GM21723 (cell line): Measurements from ENCODE around the gene IGF1R.
"Not testable (repeated sequence)": the region's sequence is repeated elsewhere in the genome, so short reads cannot be mapped to it uniquely, and the experiment has no call there.

Source experiments
- ATAC-seq: cut with Tn5 transposase; IDR thresholded peaks from one replicate; pipeline ENCODE4 v1.9.1; 2021; ENCODE audit warnings: mild to moderate bottlenecking, moderate library complexity; ENCODE audit not compliant: unreplicated experiment

The IGF1R gene

DNA sequence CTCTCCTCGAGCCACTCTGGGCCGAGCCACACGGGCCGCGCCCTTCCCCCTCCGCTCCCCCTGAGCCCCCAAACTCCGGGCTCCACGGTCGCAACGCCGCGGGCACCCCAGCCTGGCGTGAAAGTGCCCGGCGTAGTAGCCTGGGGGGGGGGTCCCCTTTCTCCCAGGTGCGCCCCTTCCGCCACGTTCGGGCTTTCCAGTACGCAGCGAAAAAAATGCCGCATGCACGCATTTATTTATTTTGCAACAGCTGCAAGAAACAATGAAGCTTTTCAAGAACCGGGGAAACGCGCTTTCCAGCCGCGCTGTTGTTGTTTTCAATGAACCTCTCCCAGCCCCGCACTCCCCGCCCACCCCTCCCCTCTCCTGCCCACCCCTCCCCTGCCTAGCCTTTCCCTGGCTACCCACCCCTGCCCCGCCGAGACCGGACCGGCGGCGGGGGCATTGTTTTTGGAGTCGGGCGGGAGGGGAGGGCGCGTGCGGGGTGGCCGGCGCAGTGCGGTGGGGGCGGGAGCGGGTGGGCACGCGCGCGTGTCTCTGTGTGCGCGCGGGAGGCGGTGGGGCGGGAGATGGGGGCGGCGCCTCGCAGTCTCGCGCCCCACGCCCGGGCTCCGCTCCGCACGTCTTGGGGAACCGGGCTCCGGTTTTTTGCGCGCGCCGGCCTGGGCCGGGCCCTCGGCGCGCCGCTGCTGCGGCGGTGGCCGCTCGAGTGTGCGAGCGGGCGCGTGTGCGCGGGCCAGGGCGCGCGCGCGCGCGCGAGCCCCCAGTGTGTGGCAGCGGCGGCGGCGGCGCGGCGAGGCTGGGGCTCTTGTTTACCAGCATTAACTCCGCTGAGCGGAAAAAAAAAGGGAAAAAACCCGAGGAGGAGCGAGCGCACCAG, at the start of gene IGF1R:
Gene IGF1R, plus strand, starts transcription at position 766 of the 880 bp plus-strand sequence. CDS start 1,043 bp downstream, outside the sequence.
- peak; percentile 72 for ATAC-seq

DNA sequence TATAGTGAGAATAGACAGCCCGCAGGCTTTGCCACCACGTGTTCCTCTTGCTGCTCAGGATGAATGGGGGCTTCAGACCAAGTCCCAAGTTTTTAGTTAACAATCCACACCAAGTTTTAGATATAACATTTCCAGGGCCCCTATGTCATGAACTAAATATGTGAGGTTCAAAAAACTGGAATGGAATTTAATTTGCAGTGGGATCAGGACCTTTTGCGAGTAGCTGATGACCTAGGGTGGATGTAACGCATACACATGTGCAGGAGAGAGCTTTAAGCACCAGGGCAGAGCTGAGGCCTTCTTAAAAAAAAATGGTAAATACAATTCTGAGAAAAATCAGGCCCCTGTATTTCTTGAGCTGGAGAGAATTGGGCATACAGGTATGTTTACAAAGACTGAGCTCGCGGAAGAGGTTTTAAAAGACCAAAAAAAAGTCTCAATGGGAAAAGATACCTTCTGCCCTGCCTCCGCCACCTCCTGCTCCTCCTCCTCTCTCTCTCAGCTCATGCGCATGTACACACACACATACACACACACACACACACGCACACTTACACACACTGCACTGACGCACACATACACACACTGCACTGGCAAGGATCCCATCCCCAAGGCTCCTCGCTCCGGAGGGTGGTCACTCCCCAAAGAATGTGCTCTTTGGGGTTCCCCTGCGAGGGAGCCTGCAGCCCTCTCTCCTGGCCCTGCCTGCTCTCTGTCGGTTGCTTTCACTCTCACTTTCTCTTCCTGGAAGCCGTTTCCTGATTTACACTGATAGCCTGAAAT, 48.2 kb upstream of the IGF1R start:
- ATAC-seq: peak; percentile 96

DNA sequence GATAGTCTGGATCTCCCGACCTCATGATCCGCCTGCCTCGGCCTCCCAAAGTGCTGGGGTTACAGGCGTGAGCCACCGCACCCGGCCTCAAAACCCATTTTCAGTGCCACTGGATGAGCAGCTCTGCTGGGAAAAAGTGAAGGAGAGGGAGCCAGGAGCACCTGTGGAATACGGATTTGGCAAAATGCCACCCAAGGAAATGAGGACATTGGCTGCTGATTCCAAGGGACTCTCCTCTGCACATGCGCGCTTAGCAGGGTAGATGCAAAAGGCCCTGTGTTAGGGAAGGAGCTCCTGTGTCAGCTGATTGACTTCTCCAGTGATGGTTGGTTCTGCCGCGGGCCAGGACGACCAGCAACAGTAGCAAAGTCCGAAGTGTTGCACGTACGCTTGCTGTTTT, 43.4 kb upstream of the IGF1R start:
- ATAC-seq: no peak

DNA sequence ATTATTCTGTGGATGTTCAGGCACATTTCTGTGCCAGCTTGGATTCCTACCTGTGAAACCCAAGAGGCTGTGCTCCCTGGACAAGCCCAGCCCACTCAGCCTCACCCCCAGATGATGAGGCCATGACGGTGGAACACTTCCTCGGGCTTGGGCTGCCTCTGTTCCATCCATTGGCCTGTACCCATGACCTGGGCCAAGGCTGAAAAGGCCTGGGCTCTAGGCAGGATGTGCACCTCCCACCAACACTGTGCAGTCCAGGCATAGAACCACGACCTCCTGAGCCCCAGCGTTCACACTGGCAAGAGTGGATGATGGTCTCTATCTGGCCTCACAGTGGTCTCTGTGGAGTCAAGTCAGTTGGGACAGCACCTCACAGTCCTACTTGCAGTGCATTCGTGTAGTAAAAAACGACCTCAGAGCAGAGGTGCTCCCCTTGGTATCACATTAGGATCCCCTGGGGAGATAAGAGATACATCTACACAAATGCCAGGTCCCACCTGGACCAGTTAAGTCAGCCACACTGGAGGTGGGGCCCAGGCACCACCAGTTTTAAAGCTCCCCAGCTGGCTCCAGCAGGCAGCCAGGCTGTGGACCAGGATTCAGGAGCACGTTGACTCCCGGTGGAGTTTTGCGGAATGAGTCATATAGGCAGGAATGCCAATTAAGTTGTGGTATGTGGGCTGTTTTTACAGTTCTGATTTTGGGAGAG, 39.0 kb upstream of the IGF1R start:
- ATAC-seq: no peak

DNA sequence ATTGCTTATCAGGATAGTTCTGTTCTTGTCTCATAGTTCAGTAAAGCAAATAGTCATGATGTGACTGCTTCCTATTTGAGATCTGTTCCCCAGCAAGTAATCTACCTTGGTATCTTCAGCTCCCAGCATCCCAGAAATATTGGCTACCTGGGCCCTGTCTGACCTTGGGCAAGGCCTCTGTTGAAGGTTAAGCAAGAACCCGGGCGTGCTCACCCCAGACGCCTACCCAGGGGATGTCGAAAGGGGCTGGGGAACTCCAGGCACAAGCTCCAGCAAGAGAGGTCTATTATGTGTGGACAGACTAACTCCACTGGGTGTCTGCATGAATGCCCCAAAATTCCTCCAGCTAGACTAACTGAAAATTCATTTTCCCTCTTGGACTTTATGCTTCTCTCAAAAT, 37.3 kb upstream of the IGF1R start:
- no peak for ATAC-seq

DNA sequence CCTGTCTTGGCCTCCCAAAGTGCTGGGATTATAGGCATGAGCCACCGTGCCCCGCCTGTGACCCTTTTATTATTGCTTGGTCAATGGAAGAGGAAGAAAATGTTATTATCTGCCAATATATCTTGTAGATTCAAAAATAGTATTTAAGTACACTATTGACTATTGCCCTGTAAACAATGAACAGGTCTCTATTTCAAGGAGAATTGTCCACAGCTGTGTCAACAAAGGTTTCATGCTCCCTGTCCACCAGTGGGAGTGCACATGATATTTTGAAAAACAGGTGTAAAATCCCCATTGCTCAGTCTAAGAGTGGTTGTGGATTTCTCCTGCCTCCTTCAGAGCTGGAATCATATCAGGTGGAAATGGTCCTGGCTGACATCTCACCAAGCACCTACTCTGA, 36.5 kb upstream of the IGF1R start:
- no peak for ATAC-seq

DNA sequence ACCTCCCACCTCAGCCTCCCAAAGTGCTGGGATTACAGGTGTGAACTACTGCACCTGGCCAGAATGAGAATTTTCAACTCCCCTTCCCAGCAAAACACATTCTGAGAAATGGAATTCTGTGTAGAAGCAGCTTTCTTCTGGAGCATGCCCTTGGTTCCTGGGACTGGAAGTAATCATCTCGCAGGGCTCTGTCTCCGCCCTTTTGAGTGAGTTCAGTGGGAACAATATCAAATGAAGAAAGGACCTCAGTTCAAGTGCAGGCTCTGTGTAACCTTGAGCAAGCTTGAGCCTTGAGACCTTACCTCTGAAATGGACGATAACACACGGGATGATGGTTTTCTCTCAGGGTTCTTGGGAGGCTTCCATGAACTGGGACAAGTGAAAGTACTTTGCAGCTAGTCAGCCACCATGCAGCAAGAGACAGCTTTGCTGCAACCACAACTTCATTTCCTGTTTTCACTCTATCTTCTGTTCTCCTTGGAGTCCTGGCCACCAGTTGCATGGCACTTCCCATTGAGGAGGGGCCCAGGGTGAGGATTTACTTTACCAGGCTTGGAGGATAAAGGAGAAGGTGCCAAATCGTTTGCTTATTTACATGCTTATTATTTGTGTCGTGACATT, 35.7 kb upstream of the IGF1R start:
- ATAC-seq: no peak

DNA sequence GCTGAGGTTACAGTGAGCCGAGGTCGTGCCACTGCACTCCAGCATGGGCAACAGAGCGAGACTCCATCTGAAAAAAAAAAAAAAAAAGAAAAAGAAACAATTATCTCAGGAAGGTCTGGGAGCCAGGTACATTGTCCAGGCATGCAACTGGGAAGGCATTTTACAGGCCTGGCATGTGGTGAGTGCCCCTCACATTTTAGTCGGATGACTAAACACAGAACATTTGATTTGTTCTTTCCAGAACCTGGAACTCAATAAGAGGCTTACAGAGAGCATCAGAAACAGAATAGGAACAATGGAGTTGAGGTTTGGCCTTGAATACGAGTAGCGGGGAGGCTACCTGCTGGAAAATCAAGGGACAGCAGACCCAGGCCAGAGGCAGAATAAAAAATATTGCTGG, 33.7 kb upstream of the IGF1R start:
- ATAC-seq: no peak

DNA sequence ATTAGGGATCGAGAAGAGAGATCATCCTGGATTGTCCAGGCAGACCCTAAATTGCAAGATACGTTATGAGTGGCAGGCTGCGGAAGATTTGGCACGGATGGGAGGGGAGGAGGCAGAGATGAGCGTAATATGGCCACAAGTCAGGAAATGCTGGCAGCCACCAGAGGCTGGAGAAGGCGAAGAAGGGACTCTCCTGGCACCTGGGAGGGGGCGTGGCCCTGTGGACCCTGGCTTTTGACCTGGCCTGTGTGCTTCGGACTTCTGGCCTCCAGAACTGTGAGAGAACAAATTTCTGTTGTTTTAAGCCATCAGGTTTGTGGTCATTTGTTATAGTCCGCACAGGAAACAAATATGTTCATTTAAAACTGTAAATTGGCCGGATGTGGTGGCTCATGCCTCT, 31.9 kb upstream of the IGF1R start:
- ATAC-seq: no peak

DNA sequence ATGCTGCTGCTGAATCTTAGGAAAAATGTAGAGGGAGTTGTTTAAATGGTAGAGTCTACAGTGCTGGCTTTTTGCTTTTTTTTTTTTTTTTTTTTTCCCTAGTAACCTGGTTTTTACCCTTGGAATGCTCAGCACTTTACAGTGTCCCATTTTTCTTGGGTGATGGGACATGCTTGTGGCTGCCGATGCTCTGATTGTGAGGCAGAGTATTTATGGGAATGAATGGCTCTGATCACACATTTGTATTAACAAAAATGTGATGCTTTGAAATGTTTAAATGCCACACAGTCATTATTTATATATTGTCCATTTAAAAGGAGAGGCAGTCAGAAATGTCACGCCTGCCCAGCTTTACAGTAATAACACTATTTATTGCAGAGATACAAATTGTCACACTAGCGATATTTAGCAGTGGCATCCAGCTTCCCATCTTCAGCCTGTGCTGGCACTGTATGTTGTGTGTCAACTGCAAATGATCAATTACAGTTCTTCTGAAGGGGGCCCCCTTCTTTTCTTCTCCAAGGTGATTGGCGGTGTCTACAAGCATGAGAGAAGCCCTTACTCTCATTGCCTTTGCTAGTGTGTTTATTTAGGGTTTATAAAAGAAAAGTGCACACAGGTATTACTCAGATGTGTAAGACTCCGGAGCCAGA, 30.9 kb upstream of the IGF1R start:
- no peak for ATAC-seq

DNA sequence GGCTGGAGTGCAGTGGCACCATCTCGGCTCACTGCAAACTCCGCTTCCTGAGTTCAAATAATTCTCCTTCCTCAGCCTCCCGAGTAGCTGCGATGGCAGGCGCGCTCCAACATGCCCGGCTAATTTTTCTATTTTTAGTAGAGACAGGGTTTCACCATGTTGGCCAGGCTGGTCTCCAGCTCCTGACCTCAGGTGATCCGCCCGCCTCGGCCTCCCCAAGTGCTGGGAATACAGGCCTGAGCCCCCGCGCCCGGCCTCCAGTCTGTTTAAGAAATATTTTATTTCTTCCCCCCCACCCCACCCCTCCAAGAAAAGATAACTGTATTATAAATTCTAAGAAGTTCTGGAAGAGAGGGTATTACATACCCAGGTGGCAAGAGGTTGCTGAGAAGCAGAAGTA, 29.8 kb upstream of the IGF1R start:
- ATAC-seq: not testable (repeated sequence)

DNA sequence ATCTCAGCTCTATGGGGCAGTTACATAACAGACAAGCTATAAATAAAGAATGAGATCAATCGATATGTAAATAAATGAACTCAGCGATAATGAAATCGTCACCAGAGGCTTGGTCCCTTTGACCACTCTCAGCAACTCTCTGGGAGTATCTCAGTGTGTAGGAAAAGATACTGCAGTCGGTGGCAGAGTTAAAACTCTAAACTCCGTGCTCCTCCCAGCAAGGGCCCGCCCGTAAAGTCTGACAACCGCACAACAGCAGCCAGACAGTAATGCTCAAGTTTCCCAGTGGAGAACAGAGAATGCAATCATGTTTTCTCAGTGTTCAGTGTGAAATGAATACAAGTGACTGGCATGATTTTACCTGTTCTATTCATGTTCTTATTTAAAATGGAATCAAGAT, 28.3 kb upstream of the IGF1R start:
- ATAC-seq: no peak

DNA sequence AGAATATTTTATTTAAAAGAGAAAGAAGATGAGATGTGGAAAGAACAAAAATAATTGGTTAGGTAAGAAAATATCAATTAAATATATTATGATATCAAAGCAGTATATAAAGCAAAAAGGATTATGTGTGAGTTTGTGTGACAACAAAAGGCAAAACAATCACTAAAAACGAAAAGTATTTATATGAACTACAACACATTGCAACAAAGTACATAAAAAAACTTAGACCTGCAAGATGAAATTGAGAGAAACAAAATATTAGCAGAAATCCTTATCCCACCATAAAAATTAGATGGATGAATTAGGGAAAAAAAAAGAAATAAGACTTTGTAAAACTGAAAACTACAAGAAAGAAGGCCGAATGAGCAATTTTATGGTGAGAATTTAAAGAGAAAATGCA, 27.3 kb upstream of the IGF1R start:
- ATAC-seq: no peak

DNA sequence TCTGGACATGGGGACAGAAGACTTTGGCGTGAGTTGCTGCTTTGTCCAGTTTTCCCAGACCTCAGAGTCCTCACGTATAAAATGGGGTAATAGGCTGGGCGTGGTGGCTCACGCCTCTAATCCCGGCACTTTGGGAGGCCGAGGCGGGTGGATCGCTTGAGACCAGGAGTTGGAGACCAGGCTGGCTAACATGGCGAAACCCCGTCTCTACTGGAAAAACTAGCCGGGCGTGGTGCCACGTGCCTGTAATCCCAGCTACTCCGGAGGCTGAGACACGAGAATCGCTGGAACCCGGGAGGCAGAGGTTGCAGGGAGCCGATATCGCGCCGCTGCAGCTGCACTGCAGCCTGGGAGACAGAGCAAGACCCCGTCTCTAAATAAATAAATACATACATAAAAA, 22.7 kb upstream of the IGF1R start:
- no peak for ATAC-seq

DNA sequence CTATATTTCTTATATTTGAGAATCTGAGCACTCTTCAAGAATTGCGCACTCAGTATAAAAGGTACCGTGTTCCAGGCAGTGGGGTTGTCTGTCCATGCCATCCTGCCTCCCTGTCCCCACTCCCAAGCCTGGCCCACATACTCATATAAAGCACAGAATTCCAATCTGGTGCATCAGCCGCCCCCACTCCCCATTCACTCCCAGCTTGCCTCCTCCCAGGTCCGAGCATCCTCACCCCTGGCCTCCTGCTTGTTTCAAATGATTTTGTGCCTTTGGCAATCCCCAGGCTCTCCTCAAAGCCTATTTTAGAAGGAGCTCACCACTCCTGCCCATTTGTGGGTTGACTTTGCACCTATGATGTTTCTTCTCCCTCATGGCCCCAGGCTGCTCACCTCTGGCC, 22.2 kb upstream of the IGF1R start:
- ATAC-seq: no peak

DNA sequence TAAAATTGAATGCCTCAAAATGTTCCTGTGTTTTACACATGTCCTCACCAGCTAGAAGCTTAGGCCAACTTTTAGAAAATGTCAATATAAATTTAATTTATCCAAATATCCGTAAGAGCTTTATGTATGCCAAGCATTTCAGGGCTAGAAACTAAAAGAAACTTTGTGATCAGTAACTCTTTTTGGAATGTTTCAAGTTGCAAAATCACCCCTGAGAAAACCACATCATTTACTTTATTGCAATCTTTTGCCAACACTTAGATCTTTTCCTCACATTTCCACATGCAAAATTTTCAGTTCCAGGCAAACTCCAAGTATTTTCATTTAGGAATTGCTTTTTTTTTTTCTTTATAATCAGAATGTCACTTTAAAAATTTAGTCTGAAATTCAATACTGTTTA, 20.1 kb upstream of the IGF1R start:
- no peak for ATAC-seq

DNA sequence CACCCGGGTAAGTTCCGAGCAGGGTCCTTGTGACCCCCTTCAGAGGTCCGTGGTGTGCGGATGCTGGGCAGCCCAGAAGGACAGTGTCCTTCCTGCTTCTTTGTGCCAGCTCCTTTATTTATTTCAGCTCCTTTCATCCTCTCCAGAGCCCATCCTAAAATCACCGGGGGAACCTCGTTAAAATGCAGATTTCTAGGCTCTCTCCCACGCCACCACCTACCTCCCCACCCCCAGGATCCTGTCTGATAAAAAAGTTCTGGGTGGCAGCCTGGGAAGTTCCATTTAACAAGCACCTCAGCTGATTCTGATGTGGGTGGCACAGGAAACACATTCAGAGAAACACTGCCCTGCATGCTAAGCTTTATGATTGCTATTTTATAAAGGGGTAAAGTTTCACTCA, 12.5 kb upstream of the IGF1R start:
- no peak for ATAC-seq

DNA sequence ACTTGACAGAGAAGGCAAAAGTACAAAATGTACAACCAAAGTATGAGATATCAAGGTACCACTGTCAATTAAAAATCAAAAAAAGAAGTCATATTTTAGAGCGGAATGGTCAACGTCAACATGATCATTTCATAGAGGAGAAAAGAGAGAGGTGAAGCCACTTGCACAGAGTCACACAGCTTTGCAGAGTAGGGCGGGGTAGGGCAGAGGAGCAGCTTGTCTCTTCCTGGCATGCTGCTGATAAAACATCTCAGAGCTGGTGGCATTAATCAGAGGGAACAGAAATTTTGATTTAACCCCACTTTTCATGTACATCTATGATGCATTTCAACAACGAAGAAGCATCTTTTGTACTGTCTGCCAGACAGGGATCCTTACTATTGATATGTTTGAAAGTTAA, 5.2 kb upstream of the IGF1R start:
- no peak for ATAC-seq

DNA sequence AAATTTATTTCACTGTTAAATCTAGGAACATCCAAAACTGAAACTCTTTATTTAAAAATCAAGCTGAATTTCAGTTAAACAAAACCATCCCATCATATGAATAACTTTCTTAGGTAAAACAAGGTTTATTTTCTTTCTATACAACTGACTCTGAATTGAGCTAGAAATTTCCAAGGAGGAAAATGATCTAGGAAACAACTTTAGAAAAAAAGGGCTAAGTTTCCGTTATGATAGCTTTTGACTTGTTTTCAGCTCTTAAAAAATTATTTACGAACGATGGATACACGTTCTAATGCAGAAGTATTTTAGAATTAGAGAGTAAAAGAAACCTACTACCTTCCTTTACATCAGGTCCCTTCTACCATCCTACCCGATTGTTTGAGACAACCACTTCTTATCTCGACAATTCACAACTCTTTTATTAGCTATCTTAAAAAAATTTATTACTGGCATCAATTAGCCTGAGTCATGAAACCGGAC, 1.8 kb upstream of the IGF1R start:
- ATAC-seq: no peak

DNA sequence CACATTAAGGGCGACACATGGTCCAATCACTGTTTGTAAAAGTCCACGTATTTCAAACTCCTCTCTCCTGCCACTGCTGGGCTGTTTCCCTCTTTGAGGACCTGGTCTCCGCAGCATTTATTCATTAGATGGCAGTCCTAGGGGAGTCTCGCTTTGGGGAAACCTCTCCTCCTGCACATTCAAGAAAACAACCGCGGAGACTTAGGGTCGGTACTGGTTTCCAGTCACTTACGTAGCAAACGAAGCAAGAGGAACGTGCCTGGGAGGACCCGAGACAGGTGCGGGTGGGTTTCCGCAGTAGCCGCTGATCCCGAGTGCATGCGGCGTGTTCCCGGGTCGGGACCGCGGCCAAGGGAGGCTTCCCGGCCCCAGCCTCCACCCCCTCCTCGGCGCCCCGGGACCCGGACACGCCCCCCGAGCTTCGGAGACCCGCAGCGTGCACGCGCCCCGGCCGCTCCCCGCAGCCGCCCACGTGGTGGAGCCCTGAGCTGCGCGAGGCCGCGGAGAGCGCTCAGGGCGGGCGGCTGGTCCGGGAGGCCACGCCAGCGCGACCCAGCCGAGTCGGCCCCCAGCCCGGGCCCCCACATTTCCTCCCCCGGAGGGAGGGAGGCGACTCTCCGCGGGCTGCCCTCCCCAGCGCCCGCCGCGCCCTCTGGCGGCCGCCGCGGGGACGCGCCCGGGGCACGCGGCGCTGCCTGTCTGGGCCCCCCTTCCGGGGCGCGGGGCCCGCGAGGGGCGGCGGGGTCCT, 1.1 kb upstream of the IGF1R start:
- ATAC-seq: peak; percentile 65
